ENCODE data around the gene PLEKHM1. TPM values are rescaled to one million over a fixed set of nuclear protein-coding genes. Genes with fewer than 3 reads are reported as not detected.

Gene PLEKHM1
- 17.7 and 26.9 TPM in 2 replicates for total RNA-seq

DNA sequence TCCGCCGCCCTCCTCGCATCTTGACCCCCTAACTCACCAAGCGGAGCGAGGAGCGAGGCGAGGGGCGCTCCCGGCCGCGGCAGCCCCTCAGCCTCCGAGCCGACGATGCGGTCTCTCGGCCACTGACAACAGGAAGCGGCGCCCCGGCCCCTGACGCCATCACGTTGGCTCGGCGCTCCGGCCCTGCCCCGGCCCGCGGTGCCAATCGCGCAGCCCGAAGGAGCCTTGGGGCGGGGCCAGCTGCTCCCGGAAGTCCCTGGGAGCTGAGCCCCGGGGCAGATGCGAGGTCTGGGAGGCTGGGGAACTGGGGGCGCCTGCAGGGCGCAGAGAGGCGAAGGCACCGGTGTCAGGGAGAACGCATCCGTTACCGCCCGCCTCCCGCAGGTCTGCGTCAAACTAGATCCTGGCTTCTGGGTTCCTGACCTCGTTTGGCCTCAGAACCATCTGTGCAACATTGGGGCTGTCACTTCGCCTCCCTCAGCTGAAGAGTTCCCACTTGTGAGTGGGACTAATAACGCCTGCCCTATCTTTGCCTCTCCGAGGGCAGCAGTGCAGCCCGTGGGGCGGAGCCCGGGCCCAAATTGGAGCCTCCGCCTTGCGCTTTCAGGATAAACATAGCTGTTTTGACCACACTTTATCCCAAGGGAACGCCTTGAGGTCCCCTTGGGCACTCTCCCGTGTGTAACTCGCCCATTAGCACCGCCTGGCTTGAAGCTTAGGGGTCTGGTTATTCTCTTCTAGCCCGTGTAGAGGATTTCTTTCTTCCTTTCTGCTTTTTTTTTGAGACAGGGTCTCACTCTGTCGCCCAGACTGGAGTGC is at the start of gene PLEKHM1:
TSS of gene PLEKHM1 (minus strand) at position 107 of the 819 bp plus-strand sequence. CDS start 8,237 bp downstream, outside the sequence.

DNA sequence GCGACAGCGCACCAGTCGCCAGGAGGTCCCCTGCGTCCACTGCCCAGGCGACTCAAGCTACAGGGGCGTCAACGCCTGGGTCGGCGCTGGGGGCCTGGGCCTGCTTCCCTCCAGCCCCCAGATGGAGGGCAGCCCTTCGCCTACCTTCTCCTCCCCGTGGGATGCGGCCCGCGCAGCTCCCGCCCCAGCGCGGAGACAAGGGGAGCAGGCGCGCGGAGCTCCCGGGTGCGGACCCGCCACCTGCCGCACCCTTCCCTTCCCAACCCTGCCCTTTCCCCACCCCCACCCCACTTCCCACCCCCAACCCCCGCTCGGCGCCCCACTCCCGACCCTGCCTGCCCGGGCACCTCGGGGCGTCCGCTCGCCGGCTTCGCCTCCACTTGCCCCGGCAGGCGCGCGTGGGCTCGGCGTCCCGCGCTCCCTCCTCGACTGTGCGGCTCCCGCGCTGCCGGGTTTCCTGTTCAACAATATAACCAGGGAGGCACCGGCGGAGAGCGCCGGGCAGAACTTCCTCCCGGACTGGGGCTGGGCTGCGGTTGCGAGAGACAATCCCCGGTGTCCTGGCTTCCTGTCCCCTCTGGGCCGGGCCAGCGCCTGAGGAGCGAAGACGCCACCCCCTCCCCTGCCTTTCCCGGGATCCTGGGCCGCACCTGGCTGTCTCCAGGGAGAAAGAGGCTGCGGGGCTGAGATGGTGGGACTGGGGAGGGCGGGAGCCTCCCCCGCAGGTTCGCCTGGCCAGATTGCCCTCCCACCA is 57.9 kb downstream of the PLEKHM1 start, which contains the start of gene ARHGAP27:
TSS of gene ARHGAP27 (minus strand) at position 466 of the 754 bp plus-strand sequence. CDS start 2,591 bp downstream, outside the sequence.

Other genes starting within 250 kb of the PLEKHM1 start
- gene SPATA32, start 228.6 kb downstream of the PLEKHM1 start, total RNA-seq, result not detected in 2 replicates
- 4.8 and 5.2 TPM in 2 replicates for gene MAP3K14, start 173.7 kb downstream of the PLEKHM1 start, total RNA-seq
- gene ARHGAP27, start 57.9 kb downstream of the PLEKHM1 start, total RNA-seq, result 39.2 and 46.1 TPM in 2 replicates